Ovary (tissue), 3 donors: ENCODE data around the gene IL1RAPL2.

Experiments used
- CTCF ChIP-seq, 3 donors: fragments of 450-650 bp in 2 of 3; fragments of 200-600 bp in 1 of 3; IDR thresholded peaks; one replicate each; pipeline versions ENCODE4 v1.5.1 to v1.8.0; 2016 to 2022; ENCODE audit warnings: antibody characterized with exemption in 3 of 3, mild to moderate bottlenecking in 1 of 3
- POLR2A ChIP-seq: fragments of 450-650 bp; IDR thresholded peaks from one replicate; pipeline ENCODE4 v1.6.1; 2017; ENCODE audit warnings: antibody characterized with exemption, mild to moderate bottlenecking, moderate library complexity
- donor health status: DM: no; HTN: no; CAD: no.

GRCh38 chrX:105451401-105451800 is 885.4 kb downstream of the IL1RAPL2 start:
- no peak for TF ChIP-seq POLR2A
- no peak for TF ChIP-seq CTCF (IDR thresholded peaks at IDR 0.05)
